Measurements from ENCODE around the gene DHCR24. TPM values are rescaled to one million over a fixed set of nuclear protein-coding genes. Genes with fewer than 3 reads are reported as not detected.

DHCR24 gene
- total RNA-seq, 1 donor from 2014 or later, result 417 TPM

GRCh38 chr1:54808443-54809207 lies 78.4 kb downstream of the DHCR24 start:
- peak; percentile 32 for TF ChIP-seq CTCF (conservative IDR thresholded peaks at IDR 0.05)
- H3K36me3 Mint-ChIP-seq (ENCODE audit: low read depth), result no peaks in the 10 kb centered on the region
- H3K27me3 Mint-ChIP-seq (ENCODE audit: low read depth), result peaks cover 10% of the 10 kb centered on the region
- H3K4me3 Mint-ChIP-seq, result no peak overlapping the region
- no peak overlapping the region for H3K27ac Mint-ChIP-seq (ENCODE audit: unreplicated experiment)
- no peak for DNase-seq (ENCODE audit: low read depth, low spot score)
- H3K4me1 Mint-ChIP-seq, result peaks cover 5% of the 10 kb centered on the region
- no peaks in the 10 kb centered on the region for H3K9me3 Mint-ChIP-seq

GRCh38 chr1:54807756-54808155 lies 79.2 kb downstream of the DHCR24 start:
- H3K27me3 Mint-ChIP-seq (ENCODE audit: low read depth), result peaks cover 10% of the 10 kb centered on the region
- no peak overlapping the region for H3K27ac Mint-ChIP-seq (ENCODE audit: unreplicated experiment)
- H3K4me3 Mint-ChIP-seq, result no peak overlapping the region
- no peak for DNase-seq (ENCODE audit: low read depth, low spot score)
- H3K36me3 Mint-ChIP-seq (ENCODE audit: low read depth), result no peaks in the 10 kb centered on the region
- no peaks in the 10 kb centered on the region for H3K9me3 Mint-ChIP-seq
- H3K4me1 Mint-ChIP-seq, result no peaks in the 10 kb centered on the region
- no peak for TF ChIP-seq CTCF (conservative IDR thresholded peaks at IDR 0.05)

- Mint-ChIP-seq H3K9me3 (no peaks in the 10 kb centered on the region), H3K36me3 (ENCODE audit: low read depth) (no peaks in the 10 kb centered on the region), H3K27me3 (ENCODE audit: low read depth) (peaks cover 10% of the 10 kb centered on the region), H3K4me1 (no peaks in the 10 kb centered on the region), H3K27ac (ENCODE audit: unreplicated experiment) (no peak overlapping the region), H3K4me3 (no peak overlapping the region)
- no peak for DNase-seq (ENCODE audit: low read depth, low spot score)
- no peak for TF ChIP-seq CTCF (conservative IDR thresholded peaks at IDR 0.05)
Observed at GRCh38 chr1:54806931-54807611, 79.9 kb downstream of the DHCR24 start.

GRCh38 chr1:54805981-54806381 lies 81.0 kb downstream of the DHCR24 start:
- DNase-seq (ENCODE audit: low read depth, low spot score), result no peak
- TF ChIP-seq CTCF (conservative IDR thresholded peaks at IDR 0.05), result no peak
- H3K27me3 Mint-ChIP-seq (ENCODE audit: low read depth), result peaks cover 18% of the 10 kb centered on the region
- H3K4me3 Mint-ChIP-seq, result no peak overlapping the region
- no peak overlapping the region for H3K27ac Mint-ChIP-seq (ENCODE audit: unreplicated experiment)
- H3K4me1 Mint-ChIP-seq, result no peaks in the 10 kb centered on the region
- H3K36me3 Mint-ChIP-seq (ENCODE audit: low read depth), result no peaks in the 10 kb centered on the region
- no peaks in the 10 kb centered on the region for H3K9me3 Mint-ChIP-seq

- Mint-ChIP-seq H3K4me1 (no peaks in the 10 kb centered on the region), H3K9me3 (no peaks in the 10 kb centered on the region), H3K27me3 (ENCODE audit: low read depth) (peaks cover 15% of the 10 kb centered on the region), H3K4me3 (no peak overlapping the region), H3K36me3 (ENCODE audit: low read depth) (no peaks in the 10 kb centered on the region), H3K27ac (ENCODE audit: unreplicated experiment) (no peak overlapping the region)
- TF ChIP-seq CTCF (conservative IDR thresholded peaks at IDR 0.05), result no peak
- DNase-seq (ENCODE audit: low read depth, low spot score), result no peak
Observed at GRCh38 chr1:54805466-54805865, 81.5 kb downstream of the DHCR24 start.

Measured in neural crest cell (in vitro differentiated cells).